Stimulated activated CD8-positive, alpha-beta memory T cell treated with anti-CD3 and anti-CD28 coated beads, Interleukin-12 subunit alpha, Interleukin-12 subunit beta, amount 100 ng/mL, for 24 hours (primary cell): ENCODE measurements around the gene PTPRN2.
"Not testable (repeated sequence)": the region's sequence is repeated elsewhere in the genome, so short reads cannot be mapped to it uniquely, and the experiment has no call there.

ENCODE experiments used
- DNase-seq: peaks from one replicate; pipeline ENCODE4 v3.0.0-alpha.2; 2020; ENCODE audit errors: extremely low read depth

The PTPRN2 gene

DNA sequence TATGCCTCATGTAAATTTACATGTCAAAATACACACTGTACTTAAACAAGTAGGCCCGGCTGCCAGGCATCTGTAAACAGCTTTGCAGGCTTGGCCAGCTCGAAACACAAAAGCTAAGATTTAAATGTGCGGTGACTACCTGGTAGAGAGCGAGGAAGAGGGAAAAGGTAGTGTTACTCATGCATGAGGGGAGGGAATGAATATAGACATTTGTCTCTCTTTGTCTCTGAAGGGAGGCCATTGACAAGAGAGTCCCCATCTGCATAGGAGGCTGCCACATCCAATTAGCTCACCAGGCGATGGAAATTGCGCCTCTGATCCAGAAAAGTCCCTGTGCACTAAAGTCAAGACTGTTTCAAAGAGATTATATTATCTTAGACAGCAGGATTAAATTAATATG lies 535.8 kb downstream of the PTPRN2 start:
- DNase-seq = no peak

DNA sequence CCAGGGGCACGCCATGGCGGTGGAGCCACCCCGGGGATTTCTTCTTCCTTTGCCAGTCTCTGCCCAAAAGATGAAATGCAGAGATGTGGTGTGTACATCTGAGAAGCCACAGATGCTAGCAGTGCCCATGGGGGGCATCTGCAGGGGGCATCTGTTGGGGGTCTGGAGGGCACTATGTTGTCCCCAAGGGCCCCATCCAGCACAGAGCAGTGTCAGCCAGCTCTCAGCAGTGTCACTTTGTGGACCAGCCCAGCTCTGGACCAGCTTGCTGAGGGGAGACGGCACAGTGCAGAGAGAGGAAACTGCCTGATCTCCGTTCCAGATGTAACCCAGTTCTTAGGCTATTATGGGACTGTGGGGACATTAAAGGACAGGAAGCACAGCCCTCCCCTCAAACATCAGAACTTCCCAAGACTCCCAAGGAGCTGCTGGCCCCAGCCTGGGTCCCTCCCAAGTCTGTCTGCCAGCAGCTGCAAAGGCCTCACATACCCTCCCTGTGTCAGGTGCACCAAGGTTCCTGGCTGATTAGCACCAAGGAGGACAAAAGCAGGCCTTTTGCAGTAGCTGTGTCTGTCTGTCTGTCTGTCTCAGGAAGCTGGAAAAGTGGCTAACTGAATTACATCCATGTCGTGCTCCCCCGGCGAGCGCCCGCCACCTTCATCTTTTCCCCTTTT lies 536.5 kb downstream of the PTPRN2 start:
- DNase-seq = no peak

DNA sequence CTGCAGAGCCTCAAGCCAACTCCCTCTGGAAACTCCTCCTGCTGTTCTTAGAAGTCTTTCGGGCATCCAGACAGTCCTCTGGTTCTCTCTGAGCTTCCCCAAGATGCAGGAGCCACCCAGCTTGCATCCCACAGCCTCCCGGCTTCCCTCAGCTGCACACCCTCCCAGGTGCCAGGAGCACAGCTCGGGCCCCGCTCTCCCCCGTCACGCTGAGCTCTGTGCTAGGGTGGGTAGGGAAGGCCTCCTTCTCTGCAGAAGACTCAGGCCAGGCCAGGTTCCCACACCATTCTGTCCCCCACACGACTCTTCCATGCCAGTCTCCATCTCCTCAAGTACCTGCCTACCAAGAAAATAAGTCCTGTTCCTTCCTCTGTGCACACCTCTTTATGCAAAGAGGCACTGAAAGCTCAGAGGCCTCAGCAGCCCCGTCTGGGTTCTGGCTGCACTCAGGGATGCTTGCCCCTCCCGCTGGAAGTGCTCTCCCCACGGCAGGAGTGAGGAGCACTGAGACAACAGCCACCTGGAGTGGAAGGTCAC lies 537.1 kb downstream of the PTPRN2 start:
- no peak for DNase-seq

DNA sequence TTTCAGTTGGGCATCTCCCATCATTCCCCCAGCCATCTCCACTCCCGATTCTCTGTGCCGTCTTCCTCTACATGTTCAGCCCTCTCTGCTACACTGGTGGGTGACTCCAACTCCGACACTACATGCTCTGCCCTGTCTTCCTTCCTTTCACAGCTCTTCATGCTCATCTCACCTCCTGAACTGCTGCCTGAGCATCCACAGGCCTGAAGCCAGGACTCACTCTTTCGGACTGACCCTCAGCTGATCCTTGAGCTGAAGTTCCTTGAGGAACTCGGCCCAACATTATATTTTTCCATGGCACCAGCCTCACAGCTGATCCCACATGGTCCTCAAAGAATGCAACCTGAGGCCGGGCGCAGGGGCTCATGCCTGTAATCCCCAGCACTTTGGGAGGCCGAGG lies 538.4 kb downstream of the PTPRN2 start:
- no peak for DNase-seq

DNA sequence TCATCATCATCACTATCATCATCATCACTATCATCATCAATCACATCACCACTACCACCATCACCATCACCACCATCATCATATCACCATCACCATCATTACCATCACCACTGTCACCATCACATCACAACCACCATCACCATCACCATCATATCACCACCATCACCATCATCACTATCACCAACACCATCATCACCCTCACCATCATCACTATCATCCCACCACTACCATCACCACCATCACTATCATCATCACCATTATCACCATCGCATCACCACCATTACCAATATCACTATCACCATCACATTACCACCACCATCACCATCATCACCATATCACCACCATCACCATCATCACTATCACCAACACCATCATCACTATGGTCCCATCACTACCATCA lies 539.1 kb downstream of the PTPRN2 start:
- DNase-seq = no peak

DNA sequence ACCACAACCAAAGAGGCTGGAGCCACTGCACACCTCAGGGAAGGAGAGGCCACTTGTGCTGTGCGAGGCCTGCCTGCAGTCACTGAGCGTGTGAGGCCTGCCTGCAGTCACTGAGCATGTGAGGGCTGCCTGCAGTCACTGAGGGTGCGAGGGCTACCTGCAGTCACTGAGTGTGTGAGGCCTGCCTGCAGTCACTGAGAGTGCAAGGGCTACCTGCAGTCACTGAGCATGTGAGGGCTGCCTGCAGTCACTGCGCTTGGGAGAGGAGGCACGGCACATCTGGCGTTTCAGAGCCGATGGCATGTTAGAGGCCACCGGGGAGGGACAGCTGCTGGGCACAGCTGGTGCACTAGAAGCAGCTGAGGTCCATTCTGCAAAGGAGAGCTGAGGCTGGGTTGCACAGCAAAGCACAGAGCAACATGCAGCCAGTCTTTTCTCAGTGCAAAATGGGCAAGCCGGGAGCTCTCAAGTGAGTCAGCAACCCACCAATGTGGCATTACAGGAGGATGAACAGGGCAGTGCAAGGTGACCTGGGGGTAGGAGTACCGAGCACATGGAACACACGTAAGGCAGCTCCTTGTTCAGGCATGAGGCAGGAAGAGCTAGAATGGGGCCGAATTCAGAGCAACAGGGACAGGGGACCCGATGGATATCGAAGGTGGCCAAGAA lies 540.1 kb downstream of the PTPRN2 start:
- DNase-seq = no peak

DNA sequence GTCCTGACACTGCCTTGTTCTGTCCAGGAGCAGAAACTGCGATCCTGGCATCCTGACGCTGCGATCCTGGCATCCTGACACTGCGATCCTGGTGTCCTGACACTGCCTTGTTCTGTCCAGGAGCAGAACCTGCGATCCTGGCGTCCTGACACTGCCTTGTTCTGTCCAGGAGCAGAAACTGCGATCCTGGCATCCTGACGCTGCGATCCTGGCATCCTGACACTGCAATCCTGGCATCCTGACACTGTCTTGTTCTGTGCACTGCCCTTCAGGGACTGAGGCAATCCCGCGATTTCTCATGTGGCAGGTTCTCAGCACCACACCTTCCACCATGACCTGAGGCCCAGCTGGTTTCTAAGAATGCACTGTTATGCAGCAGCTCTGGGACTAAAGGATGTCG lies 541.4 kb downstream of the PTPRN2 start:
- not testable (repeated sequence) for DNase-seq

DNA sequence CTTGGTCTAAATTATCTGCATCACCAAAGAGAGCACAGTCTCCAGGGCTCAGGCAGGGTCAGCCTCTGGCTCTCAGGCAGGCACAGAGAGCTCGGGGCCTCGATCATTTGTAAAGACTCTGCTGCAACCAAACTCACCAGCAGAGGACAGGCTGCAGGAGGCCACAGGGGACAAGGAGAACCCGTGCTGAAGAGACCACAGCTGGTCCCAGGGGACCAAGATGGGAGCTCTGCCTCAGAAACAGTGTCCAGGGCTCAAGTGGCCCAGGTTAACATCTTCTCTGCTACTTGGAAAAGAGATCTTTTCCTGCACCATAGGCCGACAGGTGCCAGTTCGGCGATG lies 543.2 kb downstream of the PTPRN2 start:
- no peak for DNase-seq

DNA sequence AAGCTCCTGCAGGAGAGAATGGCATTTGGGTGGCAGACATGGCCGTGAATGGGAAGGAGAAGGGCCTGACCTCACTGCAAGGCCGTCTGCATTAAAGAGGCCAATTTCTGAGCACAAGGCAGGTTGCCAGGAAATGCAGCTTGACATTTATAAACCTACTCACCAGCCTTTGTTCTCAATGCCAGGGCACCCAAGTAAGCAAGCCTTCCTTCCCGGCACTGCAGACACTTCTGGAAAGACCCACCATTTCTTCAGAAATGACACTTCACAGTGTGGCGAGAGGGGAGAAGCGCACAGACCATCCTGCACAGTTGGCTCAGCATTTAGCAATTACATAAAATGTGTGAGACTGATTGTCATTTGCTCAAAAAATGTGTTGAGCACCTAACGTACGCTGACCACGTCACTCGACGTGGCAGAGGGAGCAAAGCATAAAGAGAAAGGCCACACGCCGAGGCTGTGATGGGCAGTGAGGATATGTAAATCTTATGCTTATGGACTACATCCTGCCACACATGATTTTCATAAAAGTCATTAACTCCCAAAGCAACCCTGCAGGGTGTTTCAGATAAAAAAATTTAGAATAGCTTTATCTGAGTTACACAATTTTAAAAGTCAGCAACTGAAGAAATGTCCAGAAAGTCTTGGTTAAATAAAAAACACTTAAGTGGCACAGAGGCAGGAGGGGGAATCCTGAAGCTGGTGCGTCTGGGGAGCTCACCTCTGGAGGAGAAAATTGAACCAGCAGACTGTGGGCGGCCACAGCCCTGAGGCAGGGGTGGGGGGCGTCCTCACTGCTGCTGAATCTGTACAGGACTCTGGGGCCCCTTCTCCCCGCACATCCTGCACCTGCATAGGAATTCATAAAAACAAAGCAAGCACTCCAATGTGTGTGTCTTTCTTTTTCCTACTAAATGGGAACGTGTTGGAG lies 543.8 kb downstream of the PTPRN2 start:
- DNase-seq = no peak

DNA sequence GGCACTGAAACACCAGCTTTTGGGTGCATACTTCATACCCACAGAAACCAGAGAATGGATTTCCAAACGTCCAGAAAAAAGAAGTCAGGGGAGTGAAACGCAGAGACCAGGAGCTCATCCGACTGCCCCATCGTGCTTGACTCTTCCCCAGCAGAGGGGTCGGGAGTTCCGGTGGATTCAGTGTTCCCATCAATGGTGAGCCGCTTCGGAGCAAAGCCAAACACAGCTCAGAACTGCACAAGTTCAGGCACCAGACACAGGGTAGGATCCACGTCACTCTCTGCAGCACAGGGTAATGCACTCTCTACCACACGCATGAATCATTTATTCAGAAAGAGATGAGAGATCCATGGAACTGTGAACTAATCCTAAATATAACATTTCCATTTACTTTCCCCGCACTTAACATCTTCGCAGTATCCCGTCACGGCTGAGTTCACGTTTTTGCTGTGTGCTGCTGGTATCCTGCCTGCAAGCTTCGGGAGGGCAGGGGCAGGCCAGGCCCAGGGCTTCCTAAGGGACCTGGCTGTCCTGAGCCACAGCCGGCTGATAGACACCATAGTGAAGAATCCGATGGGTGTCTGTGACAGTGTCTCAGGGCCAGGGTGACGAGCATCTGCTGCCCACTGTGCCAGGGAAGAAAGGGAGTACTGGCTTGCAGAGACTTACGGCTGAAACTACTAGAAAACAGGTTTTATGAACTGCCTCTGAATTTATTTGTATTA lies 545.3 kb downstream of the PTPRN2 start:
- DNase-seq = no peak

DNA sequence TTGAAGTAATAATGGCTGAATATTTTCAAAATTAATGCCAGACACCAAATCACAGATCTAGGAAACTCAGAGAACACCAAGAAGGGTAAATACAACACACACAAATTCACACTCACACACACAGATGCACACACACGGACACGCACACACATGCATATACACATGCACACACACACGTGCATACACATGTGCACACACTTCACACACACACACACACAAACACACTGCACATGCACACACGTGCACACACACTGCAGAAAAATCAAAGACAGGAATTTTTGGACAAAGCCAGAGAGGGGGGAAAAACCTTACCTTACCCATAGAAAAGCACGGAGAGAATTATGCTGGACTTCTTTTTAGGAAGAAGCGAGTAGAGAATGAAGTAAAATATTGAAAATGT lies 547.4 kb downstream of the PTPRN2 start:
- no peak for DNase-seq

DNA sequence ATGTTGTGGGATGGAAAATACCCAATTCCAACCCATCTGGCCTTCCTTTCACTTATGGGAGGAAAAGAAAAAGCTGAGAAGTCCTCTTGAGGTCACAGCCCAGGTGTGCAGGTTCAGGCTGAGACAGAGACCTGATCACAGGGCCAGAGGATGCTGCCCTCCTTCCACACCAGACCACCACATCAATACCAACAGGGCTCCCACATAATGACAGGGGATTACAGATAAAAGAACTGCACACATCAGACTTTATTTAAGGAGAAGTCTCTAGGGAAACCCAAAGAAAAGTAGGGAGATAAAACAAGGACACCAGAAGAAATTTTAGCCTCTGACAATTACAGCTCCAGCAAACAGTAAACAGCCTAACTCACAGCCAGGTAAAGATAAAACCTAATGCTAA lies 548.4 kb downstream of the PTPRN2 start:
- DNase-seq = no peak

DNA sequence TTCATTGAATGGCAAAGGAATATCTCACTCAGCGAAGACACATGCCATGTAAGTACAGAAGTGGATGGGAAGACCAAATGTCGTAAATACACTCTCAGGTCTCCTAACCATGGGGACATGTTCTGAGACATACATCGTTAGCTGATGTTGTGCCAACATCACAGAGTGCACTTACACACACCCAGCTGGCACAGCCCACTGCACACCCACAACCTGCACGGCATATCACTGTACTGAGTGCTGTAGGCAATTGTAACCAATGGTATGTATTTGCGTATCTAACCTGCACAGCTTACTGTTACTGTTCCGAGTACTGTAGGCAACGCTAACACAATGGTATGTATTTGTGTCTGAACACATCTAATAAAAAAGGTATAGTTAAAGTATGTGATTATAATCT lies 550.4 kb downstream of the PTPRN2 start:
- no peak for DNase-seq

DNA sequence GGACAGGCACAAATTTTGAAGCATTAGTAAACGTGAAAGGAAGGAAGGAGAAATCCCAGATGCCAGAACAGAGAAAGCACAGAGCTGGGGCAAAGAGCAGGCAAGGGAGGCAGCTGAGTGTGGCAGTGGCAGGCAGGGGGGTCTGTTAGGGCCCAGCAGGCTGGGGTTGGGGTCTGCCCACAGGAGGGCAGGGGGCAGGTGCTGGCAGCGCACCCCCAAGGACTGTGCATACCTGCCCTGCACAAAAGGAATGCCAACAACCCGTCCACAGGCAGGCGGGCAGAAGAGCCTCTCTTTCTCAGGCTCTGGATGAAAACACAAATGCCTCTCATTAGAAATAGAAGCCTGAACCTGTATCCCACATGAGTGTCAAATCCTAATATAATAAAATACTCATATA lies 552.3 kb downstream of the PTPRN2 start:
- no peak for DNase-seq

DNA sequence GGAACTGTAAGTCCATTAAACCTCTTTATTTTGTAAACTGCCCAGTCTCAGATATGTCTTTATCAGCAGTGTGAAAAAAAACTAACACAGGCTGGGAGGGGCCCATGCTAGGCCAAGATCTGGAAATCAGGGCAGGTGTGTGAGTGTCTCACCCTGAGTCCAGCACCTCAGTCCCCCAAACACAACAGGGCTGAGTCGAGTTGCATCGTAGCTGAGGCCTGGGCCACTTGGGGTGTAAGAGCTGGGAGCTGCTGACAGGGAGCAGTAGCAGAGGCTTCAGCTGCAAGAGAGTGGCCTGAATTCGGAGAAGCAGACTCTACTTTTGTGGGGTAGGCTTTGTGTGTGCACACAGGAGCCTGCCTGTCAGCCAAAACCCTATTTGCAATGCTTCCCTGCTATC lies 553.1 kb downstream of the PTPRN2 start:
- no peak for DNase-seq

DNA sequence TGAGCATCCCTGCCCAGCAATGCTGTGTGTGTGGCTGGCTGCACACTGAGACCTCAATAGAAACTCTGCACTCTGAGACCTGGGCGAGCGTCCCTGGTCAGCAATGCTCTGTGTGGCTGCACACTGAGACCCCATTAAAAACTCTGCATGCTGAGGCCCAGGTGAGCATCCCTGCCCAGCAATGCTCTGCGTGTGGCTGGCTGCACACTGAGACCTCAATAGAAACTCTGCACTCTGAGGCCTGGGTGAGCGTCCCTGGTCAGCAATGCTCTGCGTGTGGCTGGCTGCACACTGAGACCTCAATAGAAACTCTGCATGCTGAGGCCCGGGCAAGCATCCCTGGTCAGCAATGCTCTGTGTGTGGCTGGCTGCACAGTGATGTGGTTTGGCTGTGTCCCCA lies 553.7 kb downstream of the PTPRN2 start:
- DNase-seq = not testable (repeated sequence)

DNA sequence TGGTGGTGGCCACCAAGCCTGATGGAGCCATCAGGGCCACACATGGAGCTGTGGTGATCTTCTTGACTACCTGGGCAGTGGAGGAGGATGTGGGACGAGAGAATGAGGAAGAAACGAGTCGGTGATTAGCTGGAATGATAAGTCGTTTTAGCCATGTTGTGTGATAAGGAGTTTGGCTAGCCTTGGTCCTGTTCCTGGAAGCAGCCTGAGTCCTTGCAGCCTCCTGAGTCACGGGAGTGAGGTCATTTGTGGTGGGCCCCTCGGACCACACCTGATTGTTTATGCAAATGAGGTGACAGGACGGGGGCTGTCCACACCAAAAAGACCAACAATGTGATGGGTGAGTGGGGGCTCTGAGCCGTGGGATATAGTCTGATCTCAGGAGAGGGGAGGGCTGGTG lies 554.4 kb downstream of the PTPRN2 start:
- no peak for DNase-seq

DNA sequence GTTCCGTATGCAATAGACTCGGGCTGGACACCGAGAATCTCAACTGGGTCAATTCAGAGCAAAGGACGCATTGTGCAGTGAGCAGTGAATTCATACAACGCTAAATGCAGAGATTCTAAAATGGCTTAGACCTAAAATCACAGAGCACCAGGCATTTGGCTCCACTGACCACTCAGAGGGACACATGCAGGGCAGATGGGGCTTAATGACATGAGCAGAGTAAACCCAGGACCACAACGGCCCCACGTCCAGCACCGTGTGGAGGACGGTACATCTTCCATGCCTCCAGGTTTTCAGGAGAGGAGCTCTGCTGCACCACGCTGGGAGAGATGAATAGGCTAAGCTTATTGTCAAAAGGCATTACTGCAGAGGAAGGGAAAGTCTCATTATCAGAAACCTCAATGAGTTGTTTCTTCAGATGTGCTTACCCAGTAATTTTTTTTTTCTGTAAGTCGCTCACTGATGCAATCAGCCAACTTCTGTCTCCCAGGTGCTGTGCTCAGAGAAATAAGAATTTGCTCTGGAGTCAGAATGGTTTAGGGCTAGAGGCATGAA lies 555.0 kb downstream of the PTPRN2 start:
- DNase-seq = no peak

DNA sequence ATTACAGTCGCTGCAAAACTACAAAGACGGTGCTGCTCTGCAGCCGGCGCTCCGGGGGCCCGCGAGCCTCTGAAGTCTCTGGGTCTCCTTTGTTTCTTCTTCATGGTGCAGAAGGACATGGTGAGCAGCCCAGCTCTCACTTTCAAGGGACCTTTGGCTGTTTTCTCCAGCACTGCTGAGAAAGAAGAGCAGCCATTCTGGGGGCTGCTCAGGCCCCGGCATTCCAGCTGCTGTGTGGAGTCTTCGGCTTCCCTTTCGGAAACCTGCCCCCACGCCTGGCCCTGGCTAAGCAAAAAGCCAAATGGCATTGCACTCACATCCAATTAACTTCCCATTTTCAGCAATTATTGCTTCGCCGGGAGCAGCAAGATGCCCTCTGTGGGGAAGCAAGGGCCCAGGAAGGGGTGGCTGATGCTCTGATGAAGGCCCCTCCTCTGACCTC lies 555.7 kb downstream of the PTPRN2 start:
- no peak for DNase-seq

DNA sequence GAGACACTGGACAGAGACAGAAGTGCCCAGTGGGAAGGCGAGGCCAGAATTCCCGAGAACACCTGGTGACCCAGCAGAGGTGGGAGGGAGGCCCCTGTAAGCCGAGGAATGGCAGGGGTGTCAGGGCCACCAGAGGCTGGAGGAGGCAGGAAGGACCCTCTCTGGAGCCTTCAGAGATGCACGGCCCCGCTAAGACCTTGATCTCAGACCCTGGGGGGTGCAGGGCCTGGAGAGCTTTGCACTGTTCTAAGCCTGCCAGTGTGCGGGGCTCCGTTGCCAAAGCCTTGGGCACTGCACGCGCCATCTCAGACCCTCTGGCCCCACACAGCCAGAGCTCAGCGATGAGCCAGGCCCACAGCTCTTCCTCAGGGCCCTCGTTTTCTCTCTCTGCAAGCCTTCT lies 557.1 kb downstream of the PTPRN2 start:
- no peak for DNase-seq

DNA sequence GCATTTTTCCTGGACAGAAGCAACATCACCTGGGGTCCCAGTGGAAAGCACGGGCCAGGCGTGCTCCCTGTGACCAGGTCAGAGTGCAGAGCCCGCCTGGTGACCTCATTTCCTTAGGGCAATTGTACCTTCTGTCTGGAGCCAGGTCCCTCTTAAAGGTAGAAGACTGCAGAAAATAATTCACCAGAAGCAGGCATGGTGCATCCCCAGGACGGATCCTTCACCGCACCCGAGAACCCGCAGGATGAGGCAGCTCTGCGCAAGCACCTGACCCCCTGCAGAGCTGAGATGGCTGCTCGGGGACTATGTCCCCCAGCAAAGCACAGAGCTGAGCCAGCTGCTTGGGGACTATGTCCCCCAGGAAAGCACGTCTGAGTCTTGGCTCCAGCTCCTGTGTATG lies 557.6 kb downstream of the PTPRN2 start:
- no peak for DNase-seq

DNA sequence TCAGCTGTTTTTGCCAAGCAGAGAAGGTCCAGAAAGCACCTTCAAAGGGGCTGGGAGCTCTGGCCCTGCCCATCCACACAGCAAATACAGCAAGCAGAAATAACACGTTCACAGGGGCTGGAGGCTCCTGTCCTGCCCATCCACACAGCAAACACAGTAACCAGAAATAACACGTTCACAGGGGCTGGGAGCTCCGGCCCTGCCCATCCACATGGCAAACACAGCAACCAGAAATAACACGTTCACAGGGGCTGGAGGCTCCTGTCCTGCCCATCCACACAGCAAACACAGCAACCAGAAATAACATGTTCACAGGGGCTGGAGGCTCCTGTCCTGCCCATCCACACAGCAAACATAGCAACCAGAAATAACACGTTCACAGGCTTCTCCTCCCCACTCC lies 558.1 kb downstream of the PTPRN2 start:
- DNase-seq = no peak
